Liver (tissue), 9 donors: Measurements from ENCODE around the gene ENGASE. TPM values are rescaled to one million over a fixed set of nuclear protein-coding genes. Genes with fewer than 3 reads are reported as not detected.

Experiments
- DNase-seq: peaks from one replicate; pipeline ENCODE4 v3.0.0-alpha.2; 2017; ENCODE audit warnings: low spot score
- H3K27ac ChIP-seq, 2 donors: one replicate each; pipeline ENCODE4 v1.7.0; 2013; ENCODE audit warnings: inconsistent platforms in 2 of 2, low read length in 2 of 2, control low read depth in 1 of 2, low read depth in 1 of 2, mild to moderate bottlenecking in 1 of 2
- H3K27me3 ChIP-seq, 4 donors: one replicate each; pipeline versions ENCODE4 v1.6.1 to v1.7.0; 2013; ENCODE audit warnings: low read length in 3 of 4, inconsistent platforms in 1 of 4, mild to moderate bottlenecking in 1 of 4, moderate library complexity in 1 of 4; ENCODE audit not compliant: control insufficient read depth in 4 of 4, insufficient read depth in 4 of 4
- H3K36me3 ChIP-seq, 4 donors: one replicate each; pipeline versions ENCODE4 v1.6.1 to v1.7.0; 2013; ENCODE audit warnings: low read length in 3 of 4, mild to moderate bottlenecking in 3 of 4, low read depth in 1 of 4, moderate library complexity in 1 of 4; ENCODE audit not compliant: control insufficient read depth in 4 of 4, insufficient read depth in 3 of 4
- H3K4me1 ChIP-seq, 4 donors: one replicate each; pipeline versions ENCODE4 v1.6.1 to v1.7.0; 2013; ENCODE audit warnings: low read length in 3 of 4, mild to moderate bottlenecking in 3 of 4, moderate library complexity in 1 of 4; ENCODE audit not compliant: control insufficient read depth in 4 of 4, insufficient read depth in 4 of 4
- H3K4me3 ChIP-seq, 3 donors: one replicate each; pipeline versions ENCODE4 v1.6.1 to v1.7.0; 2013; ENCODE audit warnings: low read length in 3 of 3, control low read depth in 1 of 3, low read depth in 1 of 3, mild to moderate bottlenecking in 1 of 3
- H3K9ac ChIP-seq, 2 donors: one replicate each; pipeline ENCODE4 v1.7.0; 2013; ENCODE audit warnings: low read length in 2 of 2, mild to moderate bottlenecking in 2 of 2, moderate library complexity in 2 of 2, control low read depth in 1 of 2, low read depth in 1 of 2
- H3K9me3 ChIP-seq, 4 donors: one replicate each; pipeline versions ENCODE4 v1.6.1 to v1.7.0; 2013; ENCODE audit warnings: low read length in 3 of 4; ENCODE audit not compliant: control insufficient read depth in 4 of 4
- ATF3 ChIP-seq: IDR thresholded peaks from 2 replicates; pipeline ENCODE4 v1.6.1; 2016; ENCODE audit warnings: antibody characterized with exemption
- EGR1 ChIP-seq, 2 donors: IDR thresholded peaks; 2 replicates each; pipeline ENCODE4 v1.6.1; 2016 to 2018; ENCODE audit warnings: antibody characterized with exemption in 2 of 2, low read depth in 2 of 2
- FOXA1 ChIP-seq: IDR thresholded peaks from 2 replicates; pipeline ENCODE4 v1.6.1; 2016; ENCODE audit warnings: antibody characterized with exemption
- FOXA2 ChIP-seq: IDR thresholded peaks from 2 replicates; pipeline ENCODE4 v1.6.1; 2016; ENCODE audit warnings: antibody characterized with exemption
- GABPA ChIP-seq, 2 donors: IDR thresholded peaks in 1 of 2; conservative IDR thresholded peaks in 1 of 2; 2 replicates each; pipeline ENCODE4 v1.6.1; 2016; ENCODE audit warnings: antibody characterized with exemption in 2 of 2, mild to moderate bottlenecking in 1 of 2, moderate library complexity in 1 of 2
- HNF4A ChIP-seq, 2 donors: conservative IDR thresholded peaks; 2 replicates each; pipeline ENCODE4 v1.6.1; 2016; ENCODE audit warnings: antibody characterized with exemption in 2 of 2, mild to moderate bottlenecking in 2 of 2
- HNF4G ChIP-seq: IDR thresholded peaks from 2 replicates; pipeline ENCODE4 v1.6.1; 2016; ENCODE audit warnings: antibody characterized with exemption
- JUND ChIP-seq, 2 donors: IDR thresholded peaks; 2 replicates each; pipeline ENCODE4 v1.6.1; 2016; ENCODE audit warnings: antibody characterized with exemption in 2 of 2
- NR2F2 ChIP-seq: IDR thresholded peaks from 2 replicates; pipeline ENCODE4 v1.6.1; 2016; ENCODE audit warnings: antibody characterized with exemption
- REST ChIP-seq: IDR thresholded peaks from 2 replicates; pipeline ENCODE4 v1.6.1; 2016; ENCODE audit warnings: antibody characterized with exemption, mild to moderate bottlenecking
- RXRA ChIP-seq, 2 donors: IDR thresholded peaks; 2 replicates each; pipeline ENCODE4 v1.6.1; 2017 to 2018; ENCODE audit warnings: antibody characterized with exemption in 2 of 2, mild to moderate bottlenecking in 1 of 2
- SP1 ChIP-seq: IDR thresholded peaks from 2 replicates; pipeline ENCODE4 v1.6.1; 2018; ENCODE audit warnings: antibody characterized with exemption, mild to moderate bottlenecking
- TAF1 ChIP-seq: conservative IDR thresholded peaks from 2 replicates; pipeline ENCODE4 v1.6.1; 2016; ENCODE audit warnings: antibody characterized with exemption, mild to moderate bottlenecking
- YY1 ChIP-seq: IDR thresholded peaks from 2 replicates; pipeline ENCODE4 v1.6.1; 2016; ENCODE audit warnings: antibody characterized with exemption, mild to moderate bottlenecking
- WGBS: extraction: QIAGEN DNeasy Blood & Tissue Kit; methylation state at CpG from one replicate; pipeline ENCODE4 v1.1.7; 2013; 5-methylcytosine and 5-hydroxymethylcytosine counted together
- polyA plus RNA-seq, 2 donors: library from polyadenylated mRNA; stranded (reverse) in 1 of 2; unstranded in 1 of 2; fragments of 200-250 nt in 1 of 2; fragments of >200 nt in 1 of 2; fragmentation: Nextera tagmentation in 1 of 2; extraction: Ambion mirVana in 1 of 2; gene quantifications; one replicate each; pipeline versions ENCODE4 v1.2.1 to v1.2.3, GENCODE V29; 2013 to 2015
- total RNA-seq, 2 donors: library from RNA; depleted of rRNA; stranded (reverse); fragments of >200 nt; gene quantifications; one replicate each; pipeline ENCODE4 v1.2.3, GENCODE V29; 2014
- TF ChIP-seq, protein P1 (sequence below): IDR thresholded peaks from 2 replicates; pipeline ENCODE4 v1.6.1; 2016; ENCODE audit warnings: antibody characterized with exemption
- TF ChIP-seq, protein P2 (sequence below): IDR thresholded peaks from 2 replicates; pipeline ENCODE4 v1.6.1; 2016; ENCODE audit warnings: antibody characterized with exemption
- donor health status: healthy.
- donor health status: healthy.
- donor health status: healthy.
- donor health status: healthy.
- donor health status: healthy.

Gene ENGASE
- total and polyA plus RNA-seq, 4 donors: 5.2 to 33.6 (median 7.8) TPM

DNA sequence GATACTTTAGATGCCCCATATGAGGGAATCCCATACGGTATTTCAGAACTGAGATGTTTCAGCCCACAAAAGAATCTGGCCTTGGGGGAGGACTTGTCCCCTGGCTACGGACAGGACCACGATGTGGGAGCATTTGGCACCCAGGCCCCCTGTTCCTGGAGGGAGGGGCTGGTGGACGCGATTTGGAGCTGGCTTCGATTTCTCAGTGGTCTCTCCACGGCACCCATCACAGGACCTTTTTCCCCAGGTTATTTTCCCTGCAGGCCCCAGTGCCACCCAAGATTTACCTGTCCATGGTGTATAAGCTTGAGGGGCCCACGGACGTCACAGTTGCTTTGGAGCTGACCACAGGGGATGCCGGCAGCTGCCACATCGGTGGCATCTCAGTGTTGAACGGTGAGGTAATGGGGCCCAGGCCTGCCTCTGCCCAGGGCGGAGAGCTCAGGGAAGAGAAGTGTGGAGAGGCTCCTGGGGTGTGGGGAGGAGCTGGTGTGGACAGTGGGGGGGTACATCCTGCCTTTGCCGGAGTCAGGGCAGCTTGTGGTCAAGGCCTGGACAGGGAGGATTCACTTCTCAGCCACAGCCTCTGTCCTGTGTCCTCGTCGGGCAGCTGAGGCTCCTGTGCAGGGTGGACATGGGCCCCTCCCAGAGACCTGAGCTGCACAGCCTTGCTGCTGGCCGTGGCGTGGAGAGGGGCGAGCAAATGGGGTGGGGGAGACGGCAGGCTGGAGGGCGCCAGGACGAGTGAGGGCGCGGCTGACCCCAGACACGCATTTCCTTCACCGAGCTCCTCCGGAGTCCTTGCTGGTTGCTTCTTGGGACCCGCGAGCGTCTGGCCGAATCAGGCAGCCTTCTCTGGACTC lies 9.9 kb downstream of the ENGASE start:
- no peaks in the 10 kb centered on the region for H3K4me1 ChIP-seq
- H3K9ac ChIP-seq: no peak overlapping the region
- TF ChIP-seq JUND (IDR thresholded peaks at IDR 0.05) (no peak), YY1 (no peak), NR2F2 (no peak), REST (no peak), SP1 (no peak), FOXA2 (no peak), GABPA (IDR thresholded peaks at IDR 0.05 in 1 of 2, conservative IDR thresholded peaks at IDR 0.05 in 1 of 2) (no peak), FOXA1 (no peak), RXRA (IDR thresholded peaks at IDR 0.05) (no peak), TAF1 (no peak)
- TF ChIP-seq, protein P1, sequence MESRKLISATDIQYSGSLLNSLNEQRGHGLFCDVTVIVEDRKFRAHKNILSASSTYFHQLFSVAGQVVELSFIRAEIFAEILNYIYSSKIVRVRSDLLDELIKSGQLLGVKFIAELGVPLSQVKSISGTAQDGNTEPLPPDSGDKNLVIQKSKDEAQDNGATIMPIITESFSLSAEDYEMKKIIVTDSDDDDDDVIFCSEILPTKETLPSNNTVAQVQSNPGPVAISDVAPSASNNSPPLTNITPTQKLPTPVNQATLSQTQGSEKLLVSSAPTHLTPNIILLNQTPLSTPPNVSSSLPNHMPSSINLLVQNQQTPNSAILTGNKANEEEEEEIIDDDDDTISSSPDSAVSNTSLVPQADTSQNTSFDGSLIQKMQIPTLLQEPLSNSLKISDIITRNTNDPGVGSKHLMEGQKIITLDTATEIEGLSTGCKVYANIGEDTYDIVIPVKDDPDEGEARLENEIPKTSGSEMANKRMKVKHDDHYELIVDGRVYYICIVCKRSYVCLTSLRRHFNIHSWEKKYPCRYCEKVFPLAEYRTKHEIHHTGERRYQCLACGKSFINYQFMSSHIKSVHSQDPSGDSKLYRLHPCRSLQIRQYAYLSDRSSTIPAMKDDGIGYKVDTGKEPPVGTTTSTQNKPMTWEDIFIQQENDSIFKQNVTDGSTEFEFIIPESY: no peak
- TF ChIP-seq, protein P2, sequence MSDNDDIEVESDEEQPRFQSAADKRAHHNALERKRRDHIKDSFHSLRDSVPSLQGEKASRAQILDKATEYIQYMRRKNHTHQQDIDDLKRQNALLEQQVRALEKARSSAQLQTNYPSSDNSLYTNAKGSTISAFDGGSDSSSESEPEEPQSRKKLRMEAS: no peak
- H3K27ac ChIP-seq: no peak overlapping the region
- DNase-seq: no peak
- H3K27me3 ChIP-seq: no peaks in the 10 kb centered on the region
- no peak overlapping the region for H3K4me3 ChIP-seq
- no peaks in the 10 kb centered on the region for H3K9me3 ChIP-seq
- peaks cover 6 to 56% (median 11%) of the 10 kb centered on the region in 4 donors for H3K36me3 ChIP-seq
- 95% methylated on average over 31 of the region's 31 CpGs for WGBS

DNA sequence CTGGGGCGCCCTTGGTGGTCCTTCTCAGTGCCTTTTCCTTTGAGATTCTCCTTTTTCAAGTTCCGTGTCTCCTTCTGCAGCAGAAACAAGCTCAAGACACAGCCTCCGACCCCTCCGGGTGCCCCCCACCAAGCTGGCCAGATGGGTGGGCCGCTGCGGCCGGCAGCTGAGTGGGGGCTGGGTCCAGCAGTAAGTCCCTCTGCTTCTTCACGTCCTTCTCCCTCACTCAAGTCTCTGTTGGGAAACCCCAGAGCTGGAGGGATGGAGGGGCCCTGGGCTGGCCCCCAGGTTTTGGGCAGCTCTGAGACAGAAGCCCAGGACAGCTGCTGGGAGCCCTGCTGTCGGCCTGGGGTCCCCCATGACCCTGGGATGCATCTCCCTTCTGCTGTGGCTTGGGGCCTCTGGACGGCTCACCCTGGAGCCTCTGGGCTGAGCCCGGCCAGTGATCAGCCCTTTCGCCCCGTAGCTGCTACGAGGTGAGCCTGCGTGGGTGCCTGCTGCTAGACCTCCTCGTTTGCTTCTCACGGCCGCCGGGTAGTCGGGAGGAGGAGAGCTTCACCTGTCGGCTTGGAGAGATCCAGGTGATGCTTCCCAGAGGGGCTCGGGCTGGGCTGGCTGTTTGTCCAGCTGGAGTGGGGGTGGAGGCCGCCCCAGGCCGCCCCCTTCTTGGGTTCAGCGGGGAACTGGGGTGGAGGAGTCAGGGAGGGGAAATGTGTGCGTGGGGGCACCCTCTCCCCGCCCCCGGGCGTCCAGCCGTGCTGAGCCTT lies 10.7 kb downstream of the ENGASE start:
- H3K27me3 ChIP-seq: no peaks in the 10 kb centered on the region
- no peak overlapping the region for H3K9ac ChIP-seq
- H3K36me3 ChIP-seq: peaks cover 4 to 48% (median 8%) of the 10 kb centered on the region in 4 donors
- H3K4me3 ChIP-seq: no peak overlapping the region
- no peak for DNase-seq
- 94% methylated on average over 30 of the region's 30 CpGs for WGBS
- H3K9me3 ChIP-seq: no peaks in the 10 kb centered on the region
- no peak for TF ChIP-seq FOXA2
- TF ChIP-seq FOXA1: no peak
- no peak for TF ChIP-seq TAF1
- TF ChIP-seq RXRA (IDR thresholded peaks at IDR 0.05): no peak
- no peak for TF ChIP-seq YY1
- TF ChIP-seq SP1: no peak
- no peak for TF ChIP-seq HNF4G
- TF ChIP-seq HNF4A (conservative IDR thresholded peaks at IDR 0.05): no peak
- TF ChIP-seq, protein P1: no peak
- no peak for TF ChIP-seq EGR1 (IDR thresholded peaks at IDR 0.05; ENCODE audit: low read depth in 2 of 2)
- TF ChIP-seq GABPA (IDR thresholded peaks at IDR 0.05 in 1 of 2, conservative IDR thresholded peaks at IDR 0.05 in 1 of 2): no peak
- no peak for TF ChIP-seq ATF3
- no peak for TF ChIP-seq NR2F2
- TF ChIP-seq, protein P2: no peak
- no peak for TF ChIP-seq REST
- no peaks in the 10 kb centered on the region for H3K4me1 ChIP-seq
- H3K27ac ChIP-seq: no peak overlapping the region
